CD4-positive, alpha-beta T cell (primary cell): Measurements from ENCODE around the gene MUC6. TPM values are rescaled to one million over a fixed set of nuclear protein-coding genes. Genes with fewer than 3 reads are reported as not detected.

ENCODE experiments used
- ATAC-seq: fragments of 200-7000 bp; cut with Tn5 transposase; one replicate; pipeline ENCODE4 v1.10.0; 2022; ENCODE audit warnings: mild to moderate bottlenecking; ENCODE audit not compliant: poor library complexity
- CTCF ChIA-PET: fragments of 350-600 bp; sonication (Branson Sonifier 250); formaldehyde crosslinking; loops from one replicate; lab custom pipeline; 2021; ENCODE audit warnings: antibody characterized with exemption, inconsistent platforms; lab: Charles Lee
- POLR2A ChIA-PET: fragments of 350-600 bp; sonication (Branson Sonifier 250); formaldehyde crosslinking; loops from one replicate; lab custom pipeline; 2021; ENCODE audit warnings: antibody characterized with exemption, inconsistent platforms; lab: Charles Lee
- DNase-seq, 14 experiments: peaks; one replicate each; pipeline ENCODE4 v3.0.0-alpha.2; 2013 to 2020; ENCODE audit warnings: mixed read lengths in 2 of 14
- H3K27ac ChIP-seq, 2 donors: one replicate each; pipeline versions ENCODE4 v1.5.1 to v1.7.0; 2013; ENCODE audit warnings: low read length in 2 of 2, low read depth in 1 of 2, mild to moderate bottlenecking in 1 of 2
- H3K27me3 ChIP-seq, 2 experiments: 1 replicate in 1 of 2; 2 replicates in 1 of 2; pipeline versions ENCODE4 v1.6.1 to v1.7.0; 2013; ENCODE audit warnings: low read length in 2 of 2, control low read depth in 1 of 2, mild to moderate bottlenecking in 1 of 2, moderate library complexity in 1 of 2; ENCODE audit not compliant: insufficient read depth in 2 of 2, control insufficient read depth in 1 of 2
- H3K36me3 ChIP-seq: one replicate; pipeline ENCODE4 v1.6.1; 2013; ENCODE audit warnings: low read length, control low read depth; ENCODE audit not compliant: insufficient read depth
- H3K4me1 ChIP-seq: one replicate; pipeline ENCODE4 v1.6.1; 2013; ENCODE audit warnings: low read length, control low read depth; ENCODE audit not compliant: insufficient read depth
- H3K4me3 ChIP-seq: one replicate; pipeline ENCODE4 v1.5.1; 2013; ENCODE audit warnings: mild to moderate bottlenecking, low read length, moderate library complexity
- H3K9me3 ChIP-seq, 2 experiments: 1 replicate in 1 of 2; 2 replicates in 1 of 2; pipeline versions ENCODE4 v1.6.1 to v1.7.0; 2013; ENCODE audit warnings: low read length in 2 of 2, mild to moderate bottlenecking in 2 of 2, control low read depth in 1 of 2, moderate library complexity in 1 of 2; ENCODE audit not compliant: control insufficient read depth in 1 of 2, insufficient read depth in 1 of 2
- H3K27ac Mint-ChIP-seq: one replicate; pipeline ENCODE4 v1.8.0; 2020; ENCODE audit warnings: mixed read lengths
- H3K27me3 Mint-ChIP-seq: one replicate; pipeline ENCODE4 v1.8.0; 2021; ENCODE audit warnings: mixed read lengths
- H3K36me3 Mint-ChIP-seq: one replicate; pipeline ENCODE4 v1.8.0; 2021; ENCODE audit warnings: low read depth, mixed read lengths
- H3K4me1 Mint-ChIP-seq: one replicate; pipeline ENCODE4 v1.8.0; 2021; ENCODE audit warnings: low read depth, mixed read lengths
- H3K4me3 Mint-ChIP-seq: one replicate; pipeline ENCODE4 v1.8.0; 2020; ENCODE audit warnings: mild to moderate bottlenecking, mixed read lengths
- H3K9me3 Mint-ChIP-seq: one replicate; pipeline ENCODE4 v1.8.0; 2020; ENCODE audit warnings: mixed read lengths
- CTCF ChIP-seq: fragments of 200-600 bp; IDR thresholded peaks from one replicate; pipeline ENCODE4 v1.8.0; 2022; ENCODE audit warnings: antibody characterized with exemption, mild to moderate bottlenecking
- intact Hi-C, 2 experiments: fragments of 100-400 bp; cut with DNase I in 1 of 2; cut with micrococcal nuclease in 1 of 2; formaldehyde crosslinking; loops; one replicate each; pipeline versions ENCODE4 v1.15.1 to v1.9.0; 2023 to 2025; cut with DNase I, micrococcal nuclease
- total RNA-seq, 174 experiments: library from RNA in 2 of 174; stranded (reverse) in 2 of 174; gene quantifications; one replicate each; pipeline ENCODE4 v1.2.3 and lab custom pipeline; 2021 to 2026

The MUC6 gene
- total RNA-seq, 2 experiments from 2014 or later: not detected

GRCh38 chr11:996681-997080, 39.8 kb downstream of the MUC6 start:
- Histone ChIP-seq H3K9me3 (peaks cover 0 to 7% of the 10 kb centered on the region in 2 experiments), H3K36me3 (peaks cover 65% of the 10 kb centered on the region), H3K27me3 (no peaks in the 10 kb centered on the region), H3K4me3 (no peak overlapping the region), H3K27ac (no peak overlapping the region), H3K4me1 (peaks cover 4% of the 10 kb centered on the region)
- ATAC-seq (no peak), DNase-seq (no peak)
- Mint-ChIP-seq H3K36me3 (peaks cover 57% of the 10 kb centered on the region), H3K9me3 (no peaks in the 10 kb centered on the region), H3K27me3 (no peaks in the 10 kb centered on the region), H3K4me3 (no peak overlapping the region), H3K4me1 (peaks cover 16% of the 10 kb centered on the region), H3K27ac (peak overlapping the region; percentile 68)
- CTCF ChIA-PET: no interaction called here
- TF ChIP-seq CTCF: no peak
- POLR2A ChIA-PET: no interaction called here
- intact Hi-C loops: no loop called here

- Mint-ChIP-seq H3K27me3 (no peaks in the 10 kb centered on the region), H3K36me3 (peaks cover 57% of the 10 kb centered on the region), H3K4me3 (no peak overlapping the region), H3K4me1 (peaks cover 16% of the 10 kb centered on the region), H3K27ac (peak overlapping the region; percentile 68), H3K9me3 (no peaks in the 10 kb centered on the region)
- Histone ChIP-seq H3K4me3 (no peak overlapping the region), H3K27me3 (no peaks in the 10 kb centered on the region), H3K4me1 (peaks cover 4% of the 10 kb centered on the region), H3K27ac (no peak overlapping the region), H3K9me3 (peaks cover 0 to 7% of the 10 kb centered on the region in 2 experiments), H3K36me3 (peaks cover 62% of the 10 kb centered on the region)
- DNase-seq: no peak
- intact Hi-C loops: no loop called here
- no peak for ATAC-seq
- POLR2A ChIA-PET: no interaction called here
- TF ChIP-seq CTCF: no peak
- CTCF ChIA-PET: no interaction called here
Measured at GRCh38 chr11:995752-996420, 40.6 kb downstream of the MUC6 start.

- Histone ChIP-seq H3K4me3 (no peak overlapping the region), H3K27ac (no peak overlapping the region), H3K9me3 (peaks cover 0 to 7% of the 10 kb centered on the region in 2 experiments), H3K4me1 (peaks cover 4% of the 10 kb centered on the region), H3K36me3 (peaks cover 59% of the 10 kb centered on the region), H3K27me3 (no peaks in the 10 kb centered on the region)
- Mint-ChIP-seq H3K9me3 (no peaks in the 10 kb centered on the region), H3K27ac (peak overlapping the region; percentile 68), H3K4me3 (no peak overlapping the region), H3K4me1 (peaks cover 16% of the 10 kb centered on the region), H3K36me3 (peaks cover 53% of the 10 kb centered on the region), H3K27me3 (no peaks in the 10 kb centered on the region)
- POLR2A ChIA-PET: no interaction called here
- ATAC-seq (no peak), DNase-seq (no peak)
- TF ChIP-seq CTCF: no peak
- CTCF ChIA-PET: no interaction called here
- intact Hi-C loops: no loop called here
Measured at GRCh38 chr11:995044-995751, 41.3 kb downstream of the MUC6 start.
